ENCODE data around the gene SETD3. TPM values are rescaled to one million over a fixed set of nuclear protein-coding genes. Genes with fewer than 3 reads are reported as not detected.

SETD3 gene
- total RNA-seq, 1 donor from 2014 or later, result 60.6 TPM

- H3K4me1 Mint-ChIP-seq (ENCODE audit: low read depth), result no peaks in the 10 kb centered on the region
- H3K9me3 Mint-ChIP-seq, result no peaks in the 10 kb centered on the region
These were observed 26.4 kb downstream of the SETD3 start for GRCh38 chr14:99454246-99454645.

GRCh38 chr14:99452968-99453367 lies 27.7 kb downstream of the SETD3 start:
- H3K27me3 Mint-ChIP-seq (ENCODE audit: insufficient read depth), result no peaks in the 10 kb centered on the region
- H3K27ac Mint-ChIP-seq, result no peak overlapping the region
- peaks cover 28% of the 10 kb centered on the region for H3K36me3 Mint-ChIP-seq (ENCODE audit: low read depth)
- no peak overlapping the region for H3K4me3 Mint-ChIP-seq
- no peaks in the 10 kb centered on the region for H3K4me1 Mint-ChIP-seq (ENCODE audit: low read depth)
- intact Hi-C loops (cut with micrococcal nuclease), result no loop called here
- DNase-seq (ENCODE audit: low spot score), result no peak
- no peaks in the 10 kb centered on the region for H3K9me3 Mint-ChIP-seq

More at GRCh38 chr14:99454246-99454645, 26.4 kb downstream of the SETD3 start:
- Mint-ChIP-seq H3K27ac (no peak overlapping the region), H3K36me3 (ENCODE audit: low read depth) (peaks cover 26% of the 10 kb centered on the region), H3K4me3 (no peak overlapping the region), H3K27me3 (ENCODE audit: insufficient read depth) (no peaks in the 10 kb centered on the region)
- intact Hi-C loops (cut with micrococcal nuclease), result no loop called here
- no peak for DNase-seq (ENCODE audit: low spot score)

- intact Hi-C loops (cut with micrococcal nuclease), result no loop called here
- Mint-ChIP-seq H3K27me3 (ENCODE audit: insufficient read depth) (no peaks in the 10 kb centered on the region), H3K36me3 (ENCODE audit: low read depth) (peaks cover 28% of the 10 kb centered on the region), H3K4me3 (no peak overlapping the region), H3K27ac (no peak overlapping the region), H3K9me3 (no peaks in the 10 kb centered on the region), H3K4me1 (ENCODE audit: low read depth) (no peaks in the 10 kb centered on the region)
- DNase-seq (ENCODE audit: low spot score), result no peak
These were observed 29.4 kb downstream of the SETD3 start for GRCh38 chr14:99451234-99451633.

- Mint-ChIP-seq H3K4me1 (ENCODE audit: low read depth) (no peaks in the 10 kb centered on the region), H3K9me3 (no peaks in the 10 kb centered on the region)
- intact Hi-C loops (cut with micrococcal nuclease), result no loop called here
These were observed 30.4 kb downstream of the SETD3 start for GRCh38 chr14:99450266-99450665.

GRCh38 chr14:99447739-99448138 lies 32.9 kb downstream of the SETD3 start:
- intact Hi-C loops (cut with micrococcal nuclease), result no loop called here
- no peak overlapping the region for H3K4me3 Mint-ChIP-seq
- H3K9me3 Mint-ChIP-seq, result no peaks in the 10 kb centered on the region
- H3K27me3 Mint-ChIP-seq (ENCODE audit: insufficient read depth), result no peaks in the 10 kb centered on the region
- peaks cover 31% of the 10 kb centered on the region for H3K36me3 Mint-ChIP-seq (ENCODE audit: low read depth)
- no peak overlapping the region for H3K27ac Mint-ChIP-seq
- no peaks in the 10 kb centered on the region for H3K4me1 Mint-ChIP-seq (ENCODE audit: low read depth)
- no peak for DNase-seq (ENCODE audit: low spot score)

More at GRCh38 chr14:99450266-99450665, 30.4 kb downstream of the SETD3 start:
- H3K27me3 Mint-ChIP-seq (ENCODE audit: insufficient read depth), result no peaks in the 10 kb centered on the region
- no peak overlapping the region for H3K27ac Mint-ChIP-seq
- H3K36me3 Mint-ChIP-seq (ENCODE audit: low read depth), result peaks cover 26% of the 10 kb centered on the region
- no peak for DNase-seq (ENCODE audit: low spot score)
- no peak overlapping the region for H3K4me3 Mint-ChIP-seq

GRCh38 chr14:99445931-99446330 lies 34.7 kb downstream of the SETD3 start:
- Mint-ChIP-seq H3K9me3 (no peaks in the 10 kb centered on the region), H3K4me1 (ENCODE audit: low read depth) (peaks cover 12% of the 10 kb centered on the region), H3K27ac (no peak overlapping the region), H3K4me3 (no peak overlapping the region), H3K36me3 (ENCODE audit: low read depth) (peaks cover 32% of the 10 kb centered on the region), H3K27me3 (ENCODE audit: insufficient read depth) (no peaks in the 10 kb centered on the region)
- DNase-seq (ENCODE audit: low spot score), result no peak
- intact Hi-C loops (cut with micrococcal nuclease), result no loop called here

- intact Hi-C loops (cut with micrococcal nuclease), result no loop called here
- H3K36me3 Mint-ChIP-seq (ENCODE audit: low read depth), result peaks cover 35% of the 10 kb centered on the region
- H3K27ac Mint-ChIP-seq, result no peak overlapping the region
- H3K4me3 Mint-ChIP-seq, result no peak overlapping the region
- H3K4me1 Mint-ChIP-seq (ENCODE audit: low read depth), result peaks cover 19% of the 10 kb centered on the region
- no peak for DNase-seq (ENCODE audit: low spot score)
- H3K27me3 Mint-ChIP-seq (ENCODE audit: insufficient read depth), result no peaks in the 10 kb centered on the region
- H3K9me3 Mint-ChIP-seq, result no peaks in the 10 kb centered on the region
These were observed 38.7 kb downstream of the SETD3 start for GRCh38 chr14:99441918-99442317.

GRCh38 chr14:99441157-99441870 lies 39.3 kb downstream of the SETD3 start:
- H3K4me3 Mint-ChIP-seq, result no peak overlapping the region
- DNase-seq (ENCODE audit: low spot score), result no peak
- H3K27ac Mint-ChIP-seq, result peak overlapping the region; percentile 37
- peaks cover 25% of the 10 kb centered on the region for H3K4me1 Mint-ChIP-seq (ENCODE audit: low read depth)
- intact Hi-C loops (cut with micrococcal nuclease), result no loop called here
- peaks cover 32% of the 10 kb centered on the region for H3K36me3 Mint-ChIP-seq (ENCODE audit: low read depth)
- no peaks in the 10 kb centered on the region for H3K27me3 Mint-ChIP-seq (ENCODE audit: insufficient read depth)
- no peaks in the 10 kb centered on the region for H3K9me3 Mint-ChIP-seq

GRCh38 chr14:99440278-99440677 lies 40.4 kb downstream of the SETD3 start:
- peaks cover 35% of the 10 kb centered on the region for H3K4me1 Mint-ChIP-seq (ENCODE audit: low read depth)
- no peak overlapping the region for H3K4me3 Mint-ChIP-seq
- no peak overlapping the region for H3K27ac Mint-ChIP-seq
- no peak for DNase-seq (ENCODE audit: low spot score)
- H3K9me3 Mint-ChIP-seq, result no peaks in the 10 kb centered on the region
- H3K27me3 Mint-ChIP-seq (ENCODE audit: insufficient read depth), result no peaks in the 10 kb centered on the region
- H3K36me3 Mint-ChIP-seq (ENCODE audit: low read depth), result peaks cover 38% of the 10 kb centered on the region
- intact Hi-C loops (cut with micrococcal nuclease), result no loop called here

- DNase-seq (ENCODE audit: low spot score), result no peak
- Mint-ChIP-seq H3K27ac (peak overlapping the region; percentile 79), H3K4me3 (no peak overlapping the region), H3K36me3 (ENCODE audit: low read depth) (peaks cover 33% of the 10 kb centered on the region), H3K4me1 (ENCODE audit: low read depth) (peaks cover 37% of the 10 kb centered on the region), H3K9me3 (no peaks in the 10 kb centered on the region), H3K27me3 (ENCODE audit: insufficient read depth) (no peaks in the 10 kb centered on the region)
- intact Hi-C loops (cut with micrococcal nuclease), result no loop called here
These were observed 43.0 kb downstream of the SETD3 start for GRCh38 chr14:99437706-99438105.

GRCh38 chr14:99436247-99437180 lies 44.1 kb downstream of the SETD3 start:
- Mint-ChIP-seq H3K4me1 (ENCODE audit: low read depth) (peaks cover 28% of the 10 kb centered on the region), H3K36me3 (ENCODE audit: low read depth) (peaks cover 31% of the 10 kb centered on the region), H3K9me3 (no peaks in the 10 kb centered on the region), H3K4me3 (peak overlapping the region; percentile 0), H3K27me3 (ENCODE audit: insufficient read depth) (no peaks in the 10 kb centered on the region), H3K27ac (peak overlapping the region; percentile 79)
- DNase-seq (ENCODE audit: low spot score), result no peak
- intact Hi-C loops (cut with micrococcal nuclease), result no loop called here

- intact Hi-C loops (cut with micrococcal nuclease), result no loop called here
- H3K9me3 Mint-ChIP-seq, result peaks cover 6% of the 10 kb centered on the region
- H3K4me1 Mint-ChIP-seq (ENCODE audit: low read depth), result peaks cover 25% of the 10 kb centered on the region
- H3K36me3 Mint-ChIP-seq (ENCODE audit: low read depth), result peaks cover 39% of the 10 kb centered on the region
- H3K27ac Mint-ChIP-seq, result no peak overlapping the region
- DNase-seq (ENCODE audit: low spot score), result no peak
- H3K4me3 Mint-ChIP-seq, result no peak overlapping the region
- no peaks in the 10 kb centered on the region for H3K27me3 Mint-ChIP-seq (ENCODE audit: insufficient read depth)
These were observed 45.3 kb downstream of the SETD3 start for GRCh38 chr14:99435327-99435726.

GRCh38 chr14:99432485-99432884 lies 48.2 kb downstream of the SETD3 start:
- peaks cover 51% of the 10 kb centered on the region for H3K36me3 Mint-ChIP-seq (ENCODE audit: low read depth)
- DNase-seq (ENCODE audit: low spot score), result no peak
- H3K27ac Mint-ChIP-seq, result no peak overlapping the region
- H3K4me3 Mint-ChIP-seq, result no peak overlapping the region
- intact Hi-C loops (cut with micrococcal nuclease), result no loop called here
- H3K9me3 Mint-ChIP-seq, result peaks cover 25% of the 10 kb centered on the region
- H3K4me1 Mint-ChIP-seq (ENCODE audit: low read depth), result peaks cover 24% of the 10 kb centered on the region
- H3K27me3 Mint-ChIP-seq (ENCODE audit: insufficient read depth), result no peaks in the 10 kb centered on the region

Measured in activated T-helper 1 cell treated with anti-CD3 and anti-CD28 coated beads, Interleukin-12 subunit alpha, Interleukin-12 subunit beta, Interleukin-2, Interleukin-4 antibody, amounts not matched to agents 30 ng/mL and 10 ng/mL and 1 ng/mL, durations not matched to agents 14 hours and 24 hours and 36 hours (primary cell).